Karpas-422 (cell line): ENCODE results near the gene FGD5. TPM values are rescaled to one million over a fixed set of nuclear protein-coding genes. Genes with fewer than 3 reads are reported as not detected.

Experiments
- DNase-seq: peaks from one replicate; pipeline ENCODE4 v3.0.0-alpha.2; 2015
- H2AFZ ChIP-seq: fragments of 200-600 bp; sonication (generic); 2 replicates; pipeline ENCODE4 v1.6.1; 2014; ENCODE audit warnings: antibody characterized with exemption, low read length, mixed read lengths
- H3K27ac ChIP-seq: fragments of 200-600 bp; sonication (generic); 2 replicates; pipeline ENCODE4 v1.5.1; 2014; ENCODE audit warnings: mild to moderate bottlenecking, low read length, moderate library complexity
- H3K27me3 ChIP-seq: fragments of 200-600 bp; sonication (generic); 2 replicates; pipeline ENCODE4 v1.6.1; 2014; ENCODE audit warnings: low read length, mixed read lengths
- H3K36me3 ChIP-seq: fragments of 200-600 bp; sonication (generic); 2 replicates; pipeline ENCODE4 v1.6.1; 2014; ENCODE audit warnings: low read length, mixed read lengths; ENCODE audit not compliant: insufficient read depth
- H3K4me1 ChIP-seq: fragments of 200-600 bp; sonication (generic); 2 replicates; pipeline ENCODE4 v1.6.1; 2014; ENCODE audit warnings: mild to moderate bottlenecking, low read length, mixed read lengths
- H3K4me2 ChIP-seq: fragments of 200-600 bp; sonication (generic); 2 replicates; pipeline ENCODE4 v1.6.1; 2014; ENCODE audit warnings: low read length, low read depth, mild to moderate bottlenecking; ENCODE audit not compliant: poor library complexity, severe bottlenecking
- H3K4me3 ChIP-seq: fragments of 200-600 bp; sonication (generic); 2 replicates; pipeline ENCODE4 v1.5.1; 2014; ENCODE audit warnings: mild to moderate bottlenecking, antibody characterized with exemption, low read length, mixed read lengths
- H3K79me2 ChIP-seq: fragments of 200-600 bp; sonication (generic); 2 replicates; pipeline ENCODE4 v1.6.1; 2014; ENCODE audit warnings: mild to moderate bottlenecking, low read length, mixed read lengths
- H3K9ac ChIP-seq: fragments of 200-600 bp; sonication (generic); 2 replicates; pipeline ENCODE4 v1.6.0; 2014; ENCODE audit warnings: low read length
- H3K9me2 ChIP-seq: fragments of 200-600 bp; sonication (generic), shearing (Covaris generic); replicated peaks from 2 replicates; pipeline ENCODE4 v1.6.0; 2014; ENCODE audit warnings: mild to moderate bottlenecking, low read length, moderate library complexity; ENCODE audit not compliant: insufficient read depth
- H3K9me3 ChIP-seq: fragments of 300-700, 200-600 bp; sonication (generic); 2 replicates; pipeline ENCODE4 v1.6.1; 2014; ENCODE audit warnings: low read length, mixed read lengths
- H4K20me1 ChIP-seq: fragments of 200-600 bp; sonication (generic); 2 replicates; pipeline ENCODE4 v1.6.1; 2014; ENCODE audit warnings: mild to moderate bottlenecking, antibody characterized with exemption, low read length, low read depth; ENCODE audit not compliant: insufficient read depth
- total RNA-seq: library from RNA; depleted of rRNA; stranded (reverse); fragments of >200 nt; shearing (Covaris generic); gene quantifications from 2 replicates; pipeline ENCODE4 v1.2.3, GENCODE V29; 2014; ENCODE audit warnings: low replicate concordance; rRNA removed

The FGD5 gene, protein sequence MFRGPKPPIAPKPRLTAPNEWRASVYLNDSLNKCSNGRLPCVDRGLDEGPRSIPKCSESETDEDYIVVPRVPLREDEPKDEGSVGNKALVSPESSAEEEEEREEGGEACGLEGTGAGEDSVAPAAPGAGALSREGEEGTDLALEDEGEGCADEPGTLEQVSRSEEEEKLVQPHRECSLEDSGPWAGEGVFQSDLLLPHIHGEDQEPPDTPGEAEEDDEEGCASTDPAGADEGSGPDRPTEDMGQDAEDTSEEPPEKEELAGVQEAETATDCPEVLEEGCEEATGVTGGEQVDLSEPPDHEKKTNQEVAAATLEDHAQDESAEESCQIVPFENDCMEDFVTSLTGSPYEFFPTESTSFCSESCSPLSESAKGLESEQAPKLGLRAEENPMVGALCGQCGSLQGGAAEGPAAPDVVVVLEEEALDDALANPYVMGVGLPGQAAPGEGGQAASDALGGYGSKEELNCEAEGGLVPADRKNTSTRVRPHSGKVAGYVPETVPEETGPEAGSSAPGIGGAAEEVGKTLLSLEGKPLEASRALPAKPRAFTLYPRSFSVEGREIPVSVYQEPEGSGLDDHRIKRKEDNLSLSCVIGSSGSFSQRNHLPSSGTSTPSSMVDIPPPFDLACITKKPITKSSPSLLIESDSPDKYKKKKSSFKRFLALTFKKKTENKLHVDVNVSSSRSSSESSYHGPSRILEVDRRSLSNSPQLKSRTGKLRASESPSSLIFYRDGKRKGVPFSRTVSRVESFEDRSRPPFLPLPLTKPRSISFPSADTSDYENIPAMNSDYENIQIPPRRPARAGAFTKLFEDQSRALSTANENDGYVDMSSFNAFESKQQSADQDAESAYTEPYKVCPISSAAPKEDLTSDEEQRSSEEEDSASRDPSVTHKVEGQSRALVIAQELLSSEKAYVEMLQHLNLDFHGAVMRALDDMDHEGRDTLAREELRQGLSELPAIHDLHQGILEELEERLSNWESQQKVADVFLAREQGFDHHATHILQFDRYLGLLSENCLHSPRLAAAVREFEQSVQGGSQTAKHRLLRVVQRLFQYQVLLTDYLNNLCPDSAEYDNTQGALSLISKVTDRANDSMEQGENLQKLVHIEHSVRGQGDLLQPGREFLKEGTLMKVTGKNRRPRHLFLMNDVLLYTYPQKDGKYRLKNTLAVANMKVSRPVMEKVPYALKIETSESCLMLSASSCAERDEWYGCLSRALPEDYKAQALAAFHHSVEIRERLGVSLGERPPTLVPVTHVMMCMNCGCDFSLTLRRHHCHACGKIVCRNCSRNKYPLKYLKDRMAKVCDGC (N-terminal part only)
- total RNA-seq: not detected in 2 replicates

- no peaks in the 10 kb centered on the region for H3K79me2 ChIP-seq
- H3K4me1 ChIP-seq: no peaks in the 10 kb centered on the region
- no peak within 1 kb of the TSS for H2AFZ ChIP-seq
- no peaks in the 10 kb centered on the region for H3K27me3 ChIP-seq
- H3K36me3 ChIP-seq: no peaks in the 10 kb centered on the region
- no peak for DNase-seq
- H3K27ac ChIP-seq: no peak within 1 kb of the TSS
- no peaks in the 10 kb centered on the region for H3K9me2 ChIP-seq
- no peaks in the 10 kb centered on the region for H3K9me3 ChIP-seq
- no peaks in the 10 kb centered on the region for H4K20me1 ChIP-seq
- no peak within 1 kb of the TSS for H3K4me3 ChIP-seq
- H3K4me2 ChIP-seq: no peak within 1 kb of the TSS
- no peak within 1 kb of the TSS for H3K9ac ChIP-seq
Observed at GRCh38 chr3:14818804-14819500, at the start of gene FGD5. FGD5 (plus strand) TSS chr3:14818962; CDS start chr3:14819072, 110 bp downstream.

DNA sequence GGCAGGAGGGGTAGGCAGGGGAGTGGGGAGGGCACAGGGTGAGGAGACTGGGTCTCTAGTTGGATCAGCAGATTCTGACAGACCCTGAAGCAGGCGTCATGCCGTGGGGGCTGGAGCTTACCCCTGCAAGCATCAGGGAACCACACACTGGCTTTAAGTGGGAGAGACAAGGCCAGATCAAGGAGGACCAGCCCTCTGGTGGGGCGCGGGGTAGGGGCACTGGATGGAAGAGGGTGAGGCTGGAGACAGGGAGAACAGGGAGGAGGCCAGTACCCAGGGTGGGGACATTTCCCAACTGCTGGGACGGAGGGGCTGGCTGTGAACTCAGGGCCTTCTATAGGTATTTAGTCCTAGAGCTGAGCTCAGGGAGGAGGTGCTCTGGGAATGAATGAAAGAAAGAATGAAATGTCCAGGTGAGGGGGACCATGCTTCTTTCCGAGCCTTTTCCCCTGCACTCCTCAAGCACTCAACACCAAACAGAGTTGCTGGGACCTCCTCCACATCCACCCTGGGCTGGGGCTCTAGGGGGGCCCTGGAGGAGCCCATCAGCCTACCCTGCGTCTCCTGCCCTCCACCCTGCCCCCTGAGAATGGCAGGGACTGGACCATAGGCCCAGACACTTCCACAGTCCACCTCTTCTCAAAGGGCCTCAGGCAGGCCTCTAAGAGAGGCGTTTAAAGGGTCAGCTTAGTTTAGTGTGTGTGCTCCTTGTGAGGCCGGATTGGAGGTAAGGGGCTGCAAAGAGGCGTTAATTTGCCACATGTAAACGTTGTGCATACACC lies 49.0 kb upstream of the FGD5 start:
- Histone ChIP-seq H3K9me3 (no peaks in the 10 kb centered on the region), H3K9ac (no peak overlapping the region), H3K27me3 (no peaks in the 10 kb centered on the region), H2AFZ (no peak overlapping the region), H3K4me1 (no peaks in the 10 kb centered on the region), H3K36me3 (no peaks in the 10 kb centered on the region), H3K9me2 (no peaks in the 10 kb centered on the region), H3K79me2 (no peaks in the 10 kb centered on the region), H3K4me3 (no peak overlapping the region), H3K4me2 (no peak overlapping the region), H3K27ac (no peak overlapping the region), H4K20me1 (no peaks in the 10 kb centered on the region)
- DNase-seq: no peak

DNA sequence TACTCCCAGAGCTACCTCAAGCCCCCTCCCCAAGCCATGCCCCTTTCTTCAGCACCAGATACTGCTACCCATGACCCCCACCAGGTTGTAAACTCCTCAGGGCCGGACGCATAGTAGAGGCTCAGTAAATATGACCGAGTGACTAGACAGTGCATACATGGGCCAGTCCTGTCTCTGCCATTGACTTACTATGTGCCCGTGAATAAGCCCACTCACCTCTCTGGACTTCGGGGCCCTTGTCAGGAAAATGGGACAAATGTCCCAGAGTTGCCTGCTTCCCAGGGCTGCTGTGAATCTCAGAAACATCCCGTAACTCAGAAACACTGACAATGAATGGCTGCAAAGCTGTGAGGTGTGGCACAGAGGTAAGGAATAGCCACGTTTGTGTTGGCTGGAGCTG lies 48.2 kb upstream of the FGD5 start:
- Histone ChIP-seq H3K9ac (no peak overlapping the region), H3K27me3 (no peaks in the 10 kb centered on the region), H3K4me2 (no peak overlapping the region), H3K9me3 (no peaks in the 10 kb centered on the region), H2AFZ (no peak overlapping the region), H3K36me3 (no peaks in the 10 kb centered on the region), H3K4me1 (no peaks in the 10 kb centered on the region), H3K27ac (no peak overlapping the region), H4K20me1 (no peaks in the 10 kb centered on the region), H3K9me2 (no peaks in the 10 kb centered on the region), H3K79me2 (no peaks in the 10 kb centered on the region), H3K4me3 (no peak overlapping the region)
- no peak for DNase-seq

DNA sequence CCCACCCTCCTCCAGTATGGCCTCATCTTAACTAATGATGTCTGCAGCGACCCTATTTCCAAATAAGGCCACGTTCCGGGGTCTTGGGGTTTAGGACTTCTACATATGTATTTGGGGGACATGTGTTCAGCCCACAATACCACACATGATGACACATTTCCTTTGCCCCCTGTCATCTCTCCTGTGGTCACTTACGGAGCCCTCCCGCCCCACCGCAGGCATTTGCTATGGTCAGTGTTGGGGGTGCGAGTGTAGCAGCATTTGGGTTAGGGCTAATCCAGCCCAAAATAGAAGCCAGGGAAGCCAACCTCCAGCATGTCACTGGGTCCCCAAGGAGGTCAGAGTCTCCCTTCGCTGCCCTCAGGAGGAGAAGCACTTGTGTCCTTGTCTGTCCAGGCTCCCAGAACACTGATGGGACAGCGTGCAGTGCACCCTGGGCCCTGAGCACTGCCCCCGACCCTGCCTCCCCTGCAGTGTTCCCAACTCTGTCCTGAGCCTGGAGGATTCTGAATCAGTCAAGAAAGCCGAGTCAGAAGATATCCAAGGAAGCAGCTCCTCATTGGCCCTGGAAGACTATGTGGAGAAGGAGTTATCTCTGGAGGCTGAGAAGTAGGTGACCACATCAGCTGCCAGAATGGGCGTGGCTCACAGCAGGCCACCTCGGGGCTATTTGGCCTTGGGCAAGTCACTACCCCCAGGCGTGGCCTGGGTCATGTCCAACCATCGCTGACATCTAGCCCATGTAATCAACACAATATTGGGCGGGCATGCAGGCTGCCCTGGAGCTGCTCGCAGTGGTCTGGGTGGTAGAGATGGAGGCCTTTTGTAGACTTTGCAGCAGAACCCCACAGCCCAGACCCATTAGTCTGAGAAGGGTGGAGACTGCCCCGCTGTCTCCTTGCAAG lies 46.9 kb upstream of the FGD5 start:
- no peaks in the 10 kb centered on the region for H3K36me3 ChIP-seq

GRCh38 chr3:14772533-14773138 lies 46.1 kb upstream of the FGD5 start:
- no peaks in the 10 kb centered on the region for H3K27me3 ChIP-seq
- no peaks in the 10 kb centered on the region for H3K36me3 ChIP-seq
- H3K9me3 ChIP-seq: no peaks in the 10 kb centered on the region
- no peaks in the 10 kb centered on the region for H3K9me2 ChIP-seq
- no peaks in the 10 kb centered on the region for H4K20me1 ChIP-seq
- H3K4me3 ChIP-seq: no peak overlapping the region
- H3K4me1 ChIP-seq: no peaks in the 10 kb centered on the region
- H3K79me2 ChIP-seq: no peaks in the 10 kb centered on the region
- no peak overlapping the region for H3K27ac ChIP-seq
- no peak overlapping the region for H3K4me2 ChIP-seq
- no peak overlapping the region for H2AFZ ChIP-seq
- H3K9ac ChIP-seq: no peak overlapping the region
- no peak for DNase-seq

More for the DNA sequence above, 46.9 kb upstream of the FGD5 start:
- Histone ChIP-seq H4K20me1 (no peaks in the 10 kb centered on the region), H3K4me1 (no peaks in the 10 kb centered on the region), H2AFZ (no peak overlapping the region), H3K79me2 (no peaks in the 10 kb centered on the region), H3K9me3 (no peaks in the 10 kb centered on the region), H3K4me2 (no peak overlapping the region), H3K4me3 (no peak overlapping the region), H3K9ac (no peak overlapping the region), H3K27me3 (no peaks in the 10 kb centered on the region), H3K27ac (no peak overlapping the region), H3K9me2 (no peaks in the 10 kb centered on the region)
- DNase-seq: no peak

- Histone ChIP-seq H3K9me2 (no peaks in the 10 kb centered on the region), H3K9me3 (no peaks in the 10 kb centered on the region), H3K27ac (no peak overlapping the region), H3K4me2 (no peak overlapping the region), H3K4me1 (no peaks in the 10 kb centered on the region), H2AFZ (no peak overlapping the region), H3K9ac (no peak overlapping the region), H3K79me2 (no peaks in the 10 kb centered on the region), H4K20me1 (no peaks in the 10 kb centered on the region), H3K36me3 (no peaks in the 10 kb centered on the region), H3K4me3 (no peak overlapping the region), H3K27me3 (no peaks in the 10 kb centered on the region)
- DNase-seq: no peak
Observed at GRCh38 chr3:14773281-14773680, 45.5 kb upstream of the FGD5 start.
